ENCODE results near the gene PPM1G. TPM values are rescaled to one million over a fixed set of nuclear protein-coding genes. Genes with fewer than 3 reads are reported as not detected.

Gene PPM1G
- total RNA-seq, 3 donors from 2014 or later (not counting 1 experiment from before 2014, with no cell fraction given): 63.9 to 73.8 (median 69.5) TPM

GRCh38 chr2:27372937-27373336, 36.5 kb downstream of the PPM1G start:
- no peak for ATAC-seq
- Mint-ChIP-seq H3K4me1 (peaks cover 40 to 41% of the 10 kb centered on the region in 2 donors), H3K36me3 (peaks cover 7% of the 10 kb centered on the region), H3K27me3 (ENCODE audit: low read depth in 2 of 2) (no peaks in the 10 kb centered on the region), H3K27ac (peak overlapping the region; percentile 92), H3K9me3 (no peaks in the 10 kb centered on the region), H3K4me3 (no peak overlapping the region)
- no peak for TF ChIP-seq CTCF (IDR thresholded peaks at IDR 0.05)
- Histone ChIP-seq H3K4me1 (ENCODE audit: control insufficient read depth, insufficient read depth, low read length) (peaks cover 34% of the 10 kb centered on the region), H3K4me3 (ENCODE audit: low read length) (no peak overlapping the region), H3K9me3 (ENCODE audit: control insufficient read depth, insufficient read depth, low read length) (no peaks in the 10 kb centered on the region), H3K27me3 (ENCODE audit: control insufficient read depth, insufficient read depth, low read length) (no peaks in the 10 kb centered on the region), H3K27ac (ENCODE audit: low read length) (no peak overlapping the region), H3K36me3 (ENCODE audit: control insufficient read depth, insufficient read depth, low read length) (peaks cover 53% of the 10 kb centered on the region)
- intact Hi-C loops (cut with micrococcal nuclease): loop anchor here (5.0 kb wide), 1 partner anchor 114 kb away; the partner anchor contains the start of gene IFT172
- WGBS (ENCODE audit: insufficient coverage): 82% methylated on average over 6 of the region's 6 CpGs
- DNase-seq: no peak

- Mint-ChIP-seq H3K36me3 (peaks cover 7% of the 10 kb centered on the region), H3K27ac (peak overlapping the region; percentile 92), H3K9me3 (no peaks in the 10 kb centered on the region), H3K4me1 (peaks cover 40 to 41% of the 10 kb centered on the region in 2 donors), H3K4me3 (peak overlapping the region; percentile 94), H3K27me3 (ENCODE audit: low read depth in 2 of 2) (no peaks in the 10 kb centered on the region)
- Histone ChIP-seq H3K27me3 (ENCODE audit: control insufficient read depth, insufficient read depth, low read length) (no peaks in the 10 kb centered on the region), H3K4me3 (ENCODE audit: low read length) (peak overlapping the region; percentile 93), H3K9me3 (ENCODE audit: control insufficient read depth, insufficient read depth, low read length) (no peaks in the 10 kb centered on the region), H3K4me1 (ENCODE audit: control insufficient read depth, insufficient read depth, low read length) (peaks cover 34% of the 10 kb centered on the region), H3K36me3 (ENCODE audit: control insufficient read depth, insufficient read depth, low read length) (peaks cover 54% of the 10 kb centered on the region), H3K27ac (ENCODE audit: low read length) (peak overlapping the region; percentile 87)
- ATAC-seq (peak; percentile 5 to 8 (median 7)), DNase-seq (peak in 1 of 2 donors; percentile 65)
- intact Hi-C loops (cut with micrococcal nuclease): loop anchor here (1.0 to 5.0 kb wide), 6 partner anchors 9 to 116 kb away; partner anchors contain the start of genes GTF3C2, IFT172, NRBP1 and PPM1G
- WGBS (ENCODE audit: insufficient coverage): under 1% methylated on average over 46 of the region's 46 CpGs
- TF ChIP-seq CTCF (IDR thresholded peaks at IDR 0.05): no peak
Observed at GRCh38 chr2:27370816-27371620, 38.4 kb downstream of the PPM1G start.

GRCh38 chr2:27370026-27370815, 39.2 kb downstream of the PPM1G start, which contains the start of the genes EIF2B4 and SNX17:
EIF2B4 (minus strand) TSS chr2:27370338; CDS start chr2:27370314, 24 bp downstream.
SNX17 (plus strand) TSS chr2:27370616; CDS start chr2:27370744, 128 bp downstream.
- Mint-ChIP-seq H3K9me3 (no peaks in the 10 kb centered on the region), H3K27me3 (ENCODE audit: low read depth in 2 of 2) (no peaks in the 10 kb centered on the region), H3K36me3 (peaks cover 7% of the 10 kb centered on the region), H3K27ac (peak within 1 kb of the TSS; percentile 92), H3K4me1 (peaks cover 40 to 41% of the 10 kb centered on the region in 2 donors), H3K4me3 (peak within 1 kb of the TSS; percentile 94)
- peak; percentile 99 for DNase-seq
- peaks cover 51% of the 10 kb centered on the region for H3K36me3 ChIP-seq (ENCODE audit: control insufficient read depth, insufficient read depth, low read length)
- peak; percentile 72 for TF ChIP-seq CTCF (IDR thresholded peaks at IDR 0.05)
- no peaks in the 10 kb centered on the region for H3K9me3 ChIP-seq (ENCODE audit: control insufficient read depth, insufficient read depth, low read length)
- H3K4me3 ChIP-seq (ENCODE audit: low read length): peak within 1 kb of the TSS; percentile 93
- no peaks in the 10 kb centered on the region for H3K27me3 ChIP-seq (ENCODE audit: control insufficient read depth, insufficient read depth, low read length)
- peaks cover 34% of the 10 kb centered on the region for H3K4me1 ChIP-seq (ENCODE audit: control insufficient read depth, insufficient read depth, low read length)
- ATAC-seq: peak; percentile 89 to 97 (median 90)
- under 1% methylated on average over 85 of the region's 85 CpGs for WGBS (ENCODE audit: insufficient coverage)
- intact Hi-C loops (cut with micrococcal nuclease): loop anchor here (1.0 to 5.0 kb wide), 6 partner anchors 10 to 117 kb away; partner anchors contain the start of genes GTF3C2, IFT172, NRBP1 and PPM1G
- peak within 1 kb of the TSS; percentile 91 for H3K27ac ChIP-seq (ENCODE audit: low read length)
